Head of caudate nucleus (tissue), 42 donors: Measurements from ENCODE around the gene NR2C2AP.
A peak's percentile ranks its signal among the peaks of the same experiment; 100 is the strongest.

Source experiments
- DNase-seq, 42 donors: peaks; one replicate each; pipeline versions ENCODE4 v3.0.0 to v3.0.0-alpha.2; 2020 to 2021; ENCODE audit warnings: mixed read lengths in 7 of 42
- intact Hi-C: fragments of 100-400 bp; cut with DNase I; formaldehyde crosslinking; loops from one replicate; pipeline ENCODE4 v1.15.0; 2022

Gene NR2C2AP

DNA sequence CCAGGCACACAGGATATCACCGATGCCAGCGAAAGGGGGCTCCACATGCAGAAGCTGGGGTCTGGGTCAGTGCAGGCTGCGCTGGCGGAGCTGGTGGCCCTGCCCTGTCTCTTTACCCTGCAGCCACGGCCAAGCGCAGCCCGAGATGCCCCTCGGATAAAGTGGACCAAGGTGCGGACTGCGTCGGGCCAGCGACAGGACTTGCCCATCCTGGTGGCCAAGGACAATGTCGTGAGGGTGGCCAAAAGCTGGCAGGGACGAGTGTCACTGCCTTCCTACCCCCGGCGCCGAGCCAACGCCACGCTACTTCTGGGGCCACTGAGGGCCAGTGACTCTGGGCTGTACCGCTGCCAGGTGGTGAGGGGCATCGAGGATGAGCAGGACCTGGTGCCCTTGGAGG, 15.7 kb upstream of the NR2C2AP start:
- no peak for DNase-seq

GRCh38 chr19:19217099-19217498, 13.9 kb upstream of the NR2C2AP start:
- DNase-seq, result peak in 11 of 42 donors; percentile 33 to 76 (median 53)
- intact Hi-C loops, result no loop called here

More for the DNA sequence above, 15.7 kb upstream of the NR2C2AP start:
- intact Hi-C loops, result no loop called here

DNA sequence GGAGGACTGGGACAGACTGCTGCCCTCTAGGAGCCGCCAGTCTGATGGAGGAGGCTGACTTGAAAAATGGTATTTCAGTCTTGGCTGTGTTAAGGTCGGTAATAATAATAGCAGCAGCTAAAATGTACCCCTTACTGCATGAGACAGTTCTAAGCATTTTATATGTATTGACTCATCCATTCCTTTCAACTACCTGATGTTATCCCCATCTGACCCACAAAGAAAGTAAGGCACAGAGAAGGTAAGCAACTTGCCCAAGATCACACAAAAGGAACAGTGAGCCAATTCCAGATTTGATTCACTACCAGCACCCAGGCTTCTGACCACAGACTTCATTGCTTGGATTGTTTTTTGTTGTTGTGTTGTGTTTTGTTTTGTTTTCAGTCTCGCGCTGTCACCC, 12.6 kb upstream of the NR2C2AP start:
- intact Hi-C loops, result no loop called here
- no peak for DNase-seq

DNA sequence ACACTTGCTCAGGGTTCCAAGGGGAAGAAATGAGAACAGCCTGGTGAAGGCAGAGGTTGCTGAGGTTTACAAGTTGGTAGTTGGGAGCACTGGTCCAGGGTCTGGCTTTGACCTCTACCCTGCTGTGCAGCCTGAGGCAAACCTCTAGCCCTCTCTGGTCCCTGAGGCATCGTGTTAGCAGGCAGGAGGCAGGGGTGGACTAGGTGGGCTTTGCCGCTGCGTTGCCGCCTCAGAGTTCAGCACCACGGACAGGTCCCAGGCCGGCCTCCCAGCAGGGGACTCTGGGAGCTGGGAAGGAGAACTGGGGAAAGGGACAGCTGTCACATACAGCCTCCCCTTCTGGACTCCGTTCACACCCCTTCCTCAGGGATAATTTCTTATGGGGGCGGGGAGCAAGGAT, 11.7 kb upstream of the NR2C2AP start:
- no peak for DNase-seq

DNA sequence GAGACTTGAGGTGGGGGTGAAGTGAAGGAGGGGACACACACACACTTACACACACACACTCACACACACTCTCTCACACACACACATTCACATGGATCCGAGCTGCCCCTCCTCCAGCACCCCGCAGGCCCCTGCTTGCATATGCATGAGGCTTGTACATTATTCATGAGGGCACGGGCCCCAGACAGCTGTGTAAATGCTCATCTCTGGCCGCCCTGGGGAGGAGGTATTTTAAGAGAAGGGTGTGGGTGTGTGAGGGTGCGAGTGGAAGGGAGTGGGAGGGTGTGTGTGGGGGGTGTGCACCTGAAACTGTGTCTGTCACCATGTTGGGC, 10.9 kb upstream of the NR2C2AP start:
- intact Hi-C loops, result no loop called here
- DNase-seq, result peak in 40 of 42 donors; percentile 30 to 87 (median 66)

More for the DNA sequence above, 11.7 kb upstream of the NR2C2AP start:
- intact Hi-C loops, result no loop called here

GRCh38 chr19:19213426-19214158, 10.4 kb upstream of the NR2C2AP start:
- peak in 4 of 42 donors; percentile 18 to 62 (median 30) for DNase-seq
- intact Hi-C loops, result no loop called here

- intact Hi-C loops, result no loop called here
- no peak for DNase-seq
Observed at GRCh38 chr19:19212916-19213315, 9.7 kb upstream of the NR2C2AP start.

- DNase-seq, result peak in 36 of 42 donors; percentile 39 to 78 (median 60)
- intact Hi-C loops, result no loop called here
Observed at GRCh38 chr19:19211499-19212420, 8.5 kb upstream of the NR2C2AP start, which contains the start of gene NCAN. Gene NCAN, plus strand, starts transcription at chr19:19211958. Its CDS starts 4,996 bp downstream, at chr19:19216954.

GRCh38 chr19:19209372-19209771, 6.2 kb upstream of the NR2C2AP start:
- DNase-seq, result no peak
- intact Hi-C loops, result no loop called here

DNA sequence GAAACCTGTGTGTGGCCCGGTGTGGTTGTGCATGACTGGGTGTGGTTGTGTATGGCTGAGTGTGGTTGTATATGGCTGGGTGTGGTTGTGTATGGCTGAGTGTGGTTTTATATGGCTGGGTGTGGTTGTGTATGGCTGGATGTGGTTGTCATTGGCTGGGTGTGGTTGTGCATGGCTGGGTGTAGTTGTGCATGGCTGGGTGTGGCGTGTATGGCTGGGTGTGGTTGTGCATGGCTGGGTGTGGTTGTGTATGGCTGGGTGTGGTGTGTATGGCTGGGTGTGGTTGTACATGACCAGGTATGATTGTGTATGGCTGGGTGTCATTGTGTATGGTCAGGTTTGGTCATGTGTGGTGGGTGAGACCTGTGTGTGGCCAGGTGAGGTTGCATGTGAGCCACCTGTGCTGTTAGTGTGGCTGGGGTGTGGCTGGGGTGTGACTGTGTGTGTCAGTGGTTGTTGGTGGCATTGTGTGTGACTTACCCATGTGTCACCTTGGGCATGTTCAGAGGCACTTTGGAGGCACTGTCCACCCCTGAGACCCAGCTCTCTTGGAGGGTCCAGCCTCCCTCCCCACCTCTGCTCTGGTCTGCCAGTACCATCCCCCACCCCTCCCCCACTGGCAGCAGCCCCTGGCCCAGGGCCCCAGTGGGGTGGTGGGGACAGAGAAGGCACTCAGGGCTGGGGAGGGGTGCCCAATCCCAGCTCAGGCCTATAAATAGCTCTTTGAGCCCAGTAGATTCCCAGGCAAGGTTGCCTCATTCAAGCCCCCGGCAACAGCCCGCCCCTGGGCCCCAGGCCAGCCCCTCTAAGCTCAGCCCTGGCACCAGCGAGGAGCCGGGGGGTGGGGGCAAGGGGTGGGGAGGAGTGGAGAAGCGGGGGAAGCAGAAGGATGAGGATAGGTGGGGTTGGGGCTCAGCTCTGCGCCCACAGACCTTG, 4.7 kb upstream of the NR2C2AP start:
- DNase-seq, result peak in 36 of 42 donors; percentile 20 to 86 (median 57)
- intact Hi-C loops, result no loop called here

- DNase-seq, result no peak
- intact Hi-C loops, result no loop called here
Observed at GRCh38 chr19:19206938-19207337, 3.7 kb upstream of the NR2C2AP start.

- DNase-seq, result peak in 33 of 42 donors; percentile 30 to 82 (median 59)
- intact Hi-C loops, result no loop called here
Observed at GRCh38 chr19:19205416-19206410, 2.5 kb upstream of the NR2C2AP start.

DNA sequence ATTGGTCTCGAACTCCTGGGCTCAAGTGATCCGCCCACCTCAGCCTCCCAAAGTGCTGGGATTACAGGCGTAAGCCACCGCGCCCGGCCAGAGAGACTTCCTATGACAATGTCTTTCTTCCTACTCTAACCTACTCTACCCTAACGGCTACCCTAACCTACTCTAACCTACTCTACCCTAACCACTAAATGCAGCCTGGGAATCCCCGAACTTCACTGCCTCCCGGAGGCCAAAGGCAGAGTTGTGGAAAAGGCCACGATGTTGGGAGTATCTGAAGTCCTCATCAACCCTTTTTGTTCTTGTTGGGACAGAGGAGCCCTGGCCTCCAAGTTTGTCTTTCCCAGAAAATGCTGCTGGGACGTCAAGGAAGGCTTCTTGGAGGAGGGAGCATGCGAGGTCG, 967 bp upstream of the NR2C2AP start:
- intact Hi-C loops, result no loop called here
- no peak for DNase-seq

- intact Hi-C loops, result no loop called here
- no peak for DNase-seq
Observed at GRCh38 chr19:19202707-19203011, 555 bp downstream of the NR2C2AP start.

DNA sequence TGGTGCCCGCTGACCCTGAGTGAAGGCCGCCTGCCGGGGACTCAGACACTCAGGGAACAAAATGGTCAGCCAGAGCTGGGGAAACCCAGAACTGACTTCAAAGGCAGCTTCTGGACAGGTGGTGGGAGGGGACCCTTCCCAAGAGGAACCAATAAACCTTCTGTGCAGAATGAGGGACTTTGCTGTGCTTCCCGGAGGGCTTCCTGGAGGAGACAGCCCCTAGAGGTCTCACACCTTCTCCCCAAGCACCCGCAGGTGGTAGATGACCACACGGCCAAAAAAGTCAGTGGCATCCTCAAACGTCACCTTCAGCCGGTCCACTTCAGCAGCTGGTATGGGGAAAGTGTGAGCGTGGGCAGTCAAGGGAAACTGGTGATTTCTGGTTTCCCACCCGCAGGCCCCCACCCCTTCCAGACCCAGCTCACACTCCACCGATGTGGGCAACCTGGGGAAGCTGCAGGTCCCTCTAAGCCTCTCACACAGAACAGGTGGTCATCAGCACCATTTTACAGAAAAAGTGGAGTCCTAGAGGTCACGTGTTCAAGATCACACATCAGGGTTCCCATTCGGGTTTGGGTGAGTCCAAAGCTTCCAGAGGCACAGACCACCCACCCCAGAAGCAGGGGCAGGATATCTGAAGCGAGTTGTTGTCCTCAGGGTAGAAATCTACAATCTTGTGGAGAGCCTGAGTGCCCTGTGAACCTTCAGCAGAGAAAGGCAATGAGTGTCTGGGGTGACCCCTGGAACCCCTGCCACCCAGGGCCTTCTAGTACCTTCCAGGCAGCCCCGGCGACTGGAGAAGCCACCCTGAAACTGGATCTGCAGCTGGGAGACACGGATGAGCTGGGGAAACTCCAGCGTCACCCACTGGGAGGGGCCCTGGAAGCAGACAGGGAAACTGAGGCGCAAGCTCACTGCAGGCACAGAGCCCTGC, 1.2 kb downstream of the NR2C2AP start:
- intact Hi-C loops, result no loop called here
- DNase-seq, result no peak

- intact Hi-C loops, result no loop called here
- DNase-seq, result no peak
Observed at GRCh38 chr19:19193926-19194325, 9.3 kb downstream of the NR2C2AP start.

DNA sequence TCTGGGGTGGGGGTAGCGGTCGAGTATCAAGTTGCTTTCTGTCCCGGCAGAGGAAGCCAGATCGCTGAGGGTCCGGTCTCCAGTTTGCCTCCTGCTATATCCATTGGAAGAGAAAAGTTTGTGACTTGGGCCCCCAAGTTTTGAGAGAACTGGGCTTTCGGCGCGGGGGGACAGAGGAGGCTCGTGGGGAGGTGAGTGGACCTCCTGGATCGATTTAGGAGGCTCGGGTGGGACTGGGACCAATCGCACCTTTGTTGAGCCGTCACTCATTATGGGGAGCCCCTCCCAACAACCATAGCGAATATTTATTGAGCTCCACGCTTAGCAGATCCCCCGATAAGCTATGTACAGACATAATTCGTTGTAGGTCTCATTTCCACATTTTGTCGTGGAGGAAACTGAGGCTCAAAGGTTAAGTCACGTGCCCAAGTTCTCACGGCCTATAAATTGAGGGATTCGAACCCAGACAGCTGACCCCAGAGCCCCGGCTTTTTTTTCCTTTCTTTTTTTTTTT, 10.2 kb downstream of the NR2C2AP start:
- intact Hi-C loops, result no loop called here
- DNase-seq, result no peak
